IPS-11a (cell line): ENCODE measurements around the gene ITGAE.

Experiments used
- H3K4me3 ChIP-seq: one replicate; pipeline ENCODE4 v1.5.1; 2013; ENCODE audit warnings: low read depth, low read length, control low read depth

The ITGAE gene

GRCh38 chr17:3821101-3821500 is 20.1 kb upstream of the ITGAE start:
- H3K4me3 ChIP-seq = no peak overlapping the region

- no peak overlapping the region for H3K4me3 ChIP-seq
Observed at GRCh38 chr17:3818786-3819185, 17.8 kb upstream of the ITGAE start.

DNA sequence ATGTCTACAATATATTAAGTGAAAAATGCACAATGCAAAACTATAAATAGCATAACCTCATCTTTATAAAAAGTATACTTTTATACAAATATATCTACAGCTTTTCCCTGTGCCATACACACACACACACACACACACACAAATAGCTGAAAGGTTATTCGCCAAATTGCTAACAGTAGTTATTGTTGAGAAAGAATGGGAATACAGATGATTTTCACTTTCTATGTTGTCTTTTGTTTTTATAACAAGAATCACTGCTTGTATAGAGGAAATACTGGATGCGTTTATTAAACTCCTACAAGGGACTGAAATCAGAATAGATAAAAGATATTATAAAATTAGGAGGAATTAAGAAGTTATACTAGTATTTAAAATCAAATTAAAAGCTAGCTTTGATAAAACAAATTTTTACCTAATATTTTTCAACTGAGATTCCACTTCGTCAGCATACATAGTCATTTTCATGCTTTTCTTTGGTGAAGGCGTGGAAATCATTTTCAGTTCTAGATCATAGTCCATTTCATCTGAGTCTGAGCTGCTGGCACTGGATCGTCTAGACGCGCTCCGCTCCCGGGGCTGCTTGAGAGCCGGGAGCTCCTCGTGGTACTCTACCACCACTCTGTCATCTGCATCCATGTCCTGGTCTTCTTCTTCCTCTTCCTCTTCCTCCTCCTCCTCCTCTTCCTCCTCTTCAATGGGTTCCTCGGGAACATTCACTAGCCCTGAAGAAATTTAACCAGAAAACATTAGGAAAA is 17.0 kb upstream of the ITGAE start:
- H3K4me3 ChIP-seq = no peak overlapping the region

GRCh38 chr17:3815925-3816324 is 14.9 kb upstream of the ITGAE start:
- H3K4me3 ChIP-seq = no peak overlapping the region

GRCh38 chr17:3815122-3815521 is 14.1 kb upstream of the ITGAE start:
- H3K4me3 ChIP-seq = no peak overlapping the region

- H3K4me3 ChIP-seq = no peak overlapping the region
Observed at GRCh38 chr17:3814361-3814760, 13.4 kb upstream of the ITGAE start.

DNA sequence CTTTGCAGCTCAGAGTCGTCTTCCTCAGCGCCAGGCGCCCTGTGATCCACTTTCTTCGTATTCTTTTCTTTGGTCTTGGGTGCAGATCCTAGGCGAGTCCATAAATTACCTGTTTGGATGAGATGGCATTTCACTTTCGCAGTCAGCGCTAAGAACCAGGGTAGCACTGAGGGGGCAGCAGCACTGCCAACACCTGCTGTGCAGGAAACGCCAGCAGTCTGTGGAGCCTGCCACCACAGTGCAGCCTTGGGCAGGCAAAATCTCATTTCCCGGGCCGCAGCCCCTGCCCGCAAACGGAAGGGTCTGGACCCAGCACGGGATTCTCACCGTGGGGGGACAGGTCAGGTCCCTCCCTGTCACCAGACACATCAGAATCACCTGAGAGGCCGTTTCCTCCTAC is 12.2 kb upstream of the ITGAE start:
- no peak overlapping the region for H3K4me3 ChIP-seq

- H3K4me3 ChIP-seq = no peak overlapping the region
Observed at GRCh38 chr17:3812771-3813170, 11.8 kb upstream of the ITGAE start.

DNA sequence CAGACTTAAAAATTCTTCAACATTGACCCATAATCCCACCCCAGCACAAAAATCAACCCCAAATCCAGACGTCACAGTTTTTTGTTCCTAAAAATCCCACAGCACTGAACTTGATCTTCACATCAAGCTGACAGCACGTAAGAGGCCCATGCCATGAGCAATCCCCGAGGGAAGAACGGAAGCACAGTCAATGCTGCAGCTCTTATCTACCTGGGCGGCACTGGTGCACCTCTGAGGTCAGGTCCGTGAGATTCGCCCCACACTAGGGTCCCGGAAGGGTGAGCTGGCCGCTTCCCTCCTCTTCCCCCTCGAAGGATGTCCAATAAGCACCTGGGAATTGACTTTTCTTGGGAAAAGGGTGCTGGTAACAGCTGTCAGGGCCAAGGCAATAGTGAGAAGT is 11.3 kb upstream of the ITGAE start:
- no peak overlapping the region for H3K4me3 ChIP-seq

DNA sequence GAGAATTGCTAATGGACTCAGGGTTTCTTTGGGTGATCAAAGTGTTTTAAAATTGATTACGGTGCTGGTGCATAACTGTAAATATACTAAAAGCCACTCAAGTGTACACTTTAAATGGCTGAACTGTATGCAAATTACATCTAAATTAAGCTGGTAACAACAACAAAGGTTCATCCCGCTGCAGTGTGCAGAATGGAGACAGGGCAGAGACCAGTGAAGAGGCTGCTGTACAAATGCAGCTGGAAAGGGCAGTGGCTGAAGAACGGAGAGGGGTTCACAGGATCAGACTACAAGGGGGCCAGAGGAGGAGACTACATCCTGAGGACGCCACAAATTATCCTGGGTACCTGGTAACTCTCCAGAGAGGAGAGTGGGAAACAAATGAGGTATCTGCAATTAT is 9.0 kb upstream of the ITGAE start:
- no peak overlapping the region for H3K4me3 ChIP-seq

DNA sequence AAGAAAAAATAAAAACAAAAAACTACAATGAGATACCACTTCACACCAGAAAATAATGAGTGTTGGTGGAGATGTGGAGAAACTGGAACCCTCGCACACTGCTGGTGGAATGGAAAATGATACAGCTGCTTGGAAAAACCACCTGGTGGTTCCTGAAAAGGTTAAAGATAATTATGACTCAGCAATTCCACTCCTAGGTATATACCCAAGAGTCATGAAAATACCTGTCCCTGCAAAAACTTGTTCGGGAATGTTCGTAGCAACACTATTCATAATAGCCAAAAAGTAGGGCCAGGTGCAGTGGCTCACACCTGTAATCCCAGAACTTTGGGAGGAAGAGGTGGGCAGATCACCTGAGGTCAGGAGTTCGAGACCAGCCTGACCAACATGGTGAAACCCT is 8.1 kb upstream of the ITGAE start:
- H3K4me3 ChIP-seq = no peak overlapping the region

DNA sequence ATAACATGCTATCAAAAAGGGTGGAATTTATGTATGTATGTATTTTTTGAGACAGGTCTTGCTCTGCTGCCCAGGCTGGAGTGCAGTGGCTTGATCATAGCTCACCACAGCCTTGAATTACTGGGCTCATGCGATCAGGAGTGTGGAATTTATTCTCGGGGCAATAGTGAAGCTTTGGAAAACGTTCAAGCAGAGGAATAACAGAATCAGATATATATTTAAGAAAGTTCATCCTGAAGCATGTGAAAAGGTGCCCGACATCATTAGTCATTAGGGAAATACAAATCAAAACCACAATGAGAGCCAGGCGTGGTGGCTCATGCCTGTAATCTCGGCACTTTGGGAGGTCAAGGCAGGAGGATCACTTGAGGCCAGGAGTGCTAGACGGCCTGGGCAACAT is 7.7 kb upstream of the ITGAE start:
- no peak overlapping the region for H3K4me3 ChIP-seq

GRCh38 chr17:3805581-3805980 is 4.6 kb upstream of the ITGAE start:
- no peak overlapping the region for H3K4me3 ChIP-seq

GRCh38 chr17:3804503-3804931 is 3.5 kb upstream of the ITGAE start:
- no peak overlapping the region for H3K4me3 ChIP-seq

DNA sequence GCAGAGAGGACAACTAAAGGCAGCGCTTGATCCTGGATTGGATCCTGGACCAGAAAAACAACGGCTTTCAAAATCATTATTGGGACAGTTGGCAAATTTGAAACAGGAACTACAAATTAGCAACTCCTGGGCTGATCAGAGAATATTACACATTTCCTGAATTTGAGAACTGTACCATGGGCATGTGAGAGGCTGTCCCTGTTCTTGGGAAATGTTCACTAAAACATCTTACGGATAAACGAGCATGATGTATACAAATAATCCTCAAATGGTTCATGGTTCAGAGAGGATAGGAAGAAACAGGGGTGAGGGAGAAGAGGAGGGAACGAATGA is 2.3 kb upstream of the ITGAE start:
- H3K4me3 ChIP-seq = no peak overlapping the region

- no peak overlapping the region for H3K4me3 ChIP-seq
Observed at GRCh38 chr17:3802461-3803307, 1.7 kb upstream of the ITGAE start.

DNA sequence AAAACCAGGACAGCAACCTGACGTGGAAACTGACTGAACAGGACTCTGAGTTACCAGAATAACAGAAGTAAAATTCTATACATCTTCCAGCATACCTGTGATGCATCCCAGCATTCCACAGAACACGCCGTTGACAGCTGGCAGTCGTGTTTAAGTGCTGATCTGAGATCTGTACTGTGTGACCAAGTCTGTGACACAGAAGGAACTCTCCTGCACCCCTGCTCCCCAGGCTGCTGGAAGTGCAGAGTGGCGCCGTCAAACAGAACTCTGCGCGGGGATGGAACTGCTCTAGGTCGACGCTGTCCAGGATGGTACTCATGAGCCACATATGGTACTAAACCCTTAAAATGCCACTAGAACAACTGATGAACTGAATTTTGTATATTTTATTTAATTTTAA is 804 bp upstream of the ITGAE start:
- no peak overlapping the region for H3K4me3 ChIP-seq

GRCh38 chr17:3801347-3801746 is 359 bp upstream of the ITGAE start:
- H3K4me3 ChIP-seq = no peak overlapping the region

GRCh38 chr17:3799181-3799945 is 1.6 kb downstream of the ITGAE start:
- no peak overlapping the region for H3K4me3 ChIP-seq

- H3K4me3 ChIP-seq = no peak overlapping the region
Observed at GRCh38 chr17:3798273-3799180, 2.5 kb downstream of the ITGAE start.

GRCh38 chr17:3796822-3797170 is 4.2 kb downstream of the ITGAE start:
- H3K4me3 ChIP-seq = no peak overlapping the region
